GM18505 (cell line): Measurements from ENCODE around the gene FAM111B.
"Not testable (repeated sequence)": the region's sequence is repeated elsewhere in the genome, so short reads cannot be mapped to it uniquely, and the experiment has no call there.

Experiments used
- ATAC-seq: cut with Tn5 transposase; IDR thresholded peaks from one replicate; pipeline ENCODE4 v1.9.1; 2021; ENCODE audit not compliant: unreplicated experiment
- POLR2A ChIP-seq: IDR thresholded peaks from 4 replicates; pipeline ENCODE4 v1.6.1; 2011; ENCODE audit warnings: borderline replicate concordance; ENCODE audit not compliant: insufficient read depth, insufficient read length; ENCODE audit errors: extremely low read depth

The FAM111B gene

DNA sequence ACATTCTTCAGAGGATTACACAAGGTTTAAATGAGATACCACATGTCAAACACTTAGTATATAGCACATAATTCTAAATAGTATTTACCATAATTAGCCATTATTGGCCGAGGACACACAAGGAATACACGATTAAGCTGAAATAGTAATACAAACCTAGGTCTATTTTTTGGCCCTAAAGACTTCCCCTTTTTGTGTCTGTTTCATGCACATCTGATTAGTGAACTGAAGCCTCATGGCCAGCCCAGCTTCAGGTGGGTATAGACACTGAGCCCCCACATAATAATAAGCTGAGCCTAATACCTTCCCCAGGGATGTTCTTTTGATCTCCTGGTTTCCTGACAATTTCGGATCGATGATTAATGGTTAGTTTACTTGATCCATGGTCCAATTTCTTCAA is 18.9 kb upstream of the FAM111B start:
- no peak for ATAC-seq

DNA sequence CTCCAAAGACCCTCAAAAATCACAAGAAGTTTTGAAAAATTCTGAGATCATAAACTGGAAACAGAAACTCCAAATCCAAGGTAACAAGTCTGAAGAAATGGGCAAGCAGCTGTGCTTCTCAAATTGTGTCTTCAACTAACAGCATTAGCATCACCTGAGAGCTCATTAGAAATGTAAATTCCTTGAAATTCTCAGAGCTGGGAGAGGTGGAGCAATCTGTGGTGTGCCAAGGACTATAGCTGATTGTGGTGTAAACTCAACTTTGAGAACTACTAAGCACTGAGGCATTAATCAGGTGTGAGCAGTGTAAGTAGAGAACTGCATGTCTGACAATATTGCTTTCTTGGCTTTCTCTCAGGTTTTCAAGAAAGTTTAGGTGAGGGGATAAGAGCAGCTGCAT is 13.5 kb upstream of the FAM111B start:
- not testable (repeated sequence) for ATAC-seq

More for the DNA sequence above, 18.9 kb upstream of the FAM111B start:
- TF ChIP-seq POLR2A = no peak

DNA sequence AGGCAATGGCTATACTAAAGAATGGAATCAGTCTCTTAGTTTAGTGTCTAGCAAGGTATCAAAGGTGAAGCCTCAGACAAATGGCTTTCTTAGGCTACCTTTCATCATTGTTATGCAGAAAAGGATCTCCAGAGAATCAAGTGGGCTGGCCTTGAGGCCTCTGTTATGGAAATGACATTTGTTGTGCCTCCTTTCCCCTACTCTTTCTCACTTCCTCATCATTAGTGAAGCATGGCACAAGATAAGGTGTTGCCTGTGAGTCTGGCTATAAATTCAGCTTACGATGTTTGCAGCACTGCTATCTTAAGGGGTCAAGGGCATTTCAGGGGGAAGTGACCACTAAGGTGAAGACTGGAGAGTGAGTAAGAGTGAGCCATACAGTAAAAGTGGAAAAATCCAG is 11.8 kb upstream of the FAM111B start:
- ATAC-seq = peak; percentile 83

DNA sequence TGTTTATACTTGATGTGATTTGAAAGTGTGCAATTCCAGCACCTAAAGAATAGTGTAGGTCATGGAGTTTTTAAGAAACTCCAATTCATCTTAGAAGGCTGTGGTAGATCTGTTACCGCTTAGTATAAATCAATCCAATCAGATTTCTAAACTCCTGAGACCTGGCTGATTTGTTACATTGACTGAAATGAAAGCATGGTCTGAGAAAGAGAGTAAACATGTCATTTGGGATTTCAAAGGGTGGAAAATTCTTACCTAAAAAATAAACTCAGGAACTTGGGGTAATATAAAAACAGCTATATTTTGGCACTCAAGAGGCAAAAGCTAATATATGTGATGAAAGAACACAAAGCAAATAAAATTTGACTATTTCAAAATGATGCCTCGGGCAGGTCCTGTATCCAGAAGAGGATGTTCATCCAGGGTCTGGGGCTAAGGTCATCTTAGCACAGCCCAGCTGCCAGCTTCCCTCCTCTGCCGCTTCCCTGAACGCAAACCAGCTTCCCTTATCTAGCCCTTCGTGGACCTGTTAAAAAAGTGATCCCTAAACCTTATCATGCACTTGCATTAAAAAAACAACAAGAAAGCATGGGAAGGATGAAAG is 11.0 kb upstream of the FAM111B start:
- not testable (repeated sequence) for ATAC-seq

DNA sequence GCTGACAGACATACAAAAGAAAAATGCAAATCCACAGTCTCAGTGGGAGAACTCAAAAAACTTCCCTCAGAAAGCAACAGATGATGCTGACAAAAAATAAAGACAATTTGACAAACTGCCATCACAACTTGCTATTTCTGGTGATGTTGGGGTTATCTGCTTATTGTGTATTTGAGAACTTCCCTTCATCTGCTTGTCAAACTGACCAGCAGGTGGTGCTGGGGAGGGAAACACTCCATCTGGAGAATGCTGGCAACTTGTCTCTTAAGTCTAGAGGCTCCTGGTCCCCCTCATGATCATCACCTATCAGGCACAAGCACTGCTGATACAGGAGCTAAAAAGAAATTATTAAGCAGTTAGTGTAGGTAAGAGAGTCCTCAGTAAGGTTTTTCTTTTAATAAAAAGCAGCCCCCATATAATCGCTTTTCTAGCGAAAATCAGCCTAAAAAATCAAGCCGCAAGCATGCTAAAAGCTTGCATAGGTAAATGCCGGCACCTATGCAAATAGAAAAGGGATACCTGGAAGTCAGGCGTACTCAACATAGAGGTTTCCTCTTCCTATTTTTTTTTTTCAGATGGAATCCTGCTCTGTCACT is 9.8 kb upstream of the FAM111B start:
- no peak for TF ChIP-seq POLR2A
- no peak for ATAC-seq

DNA sequence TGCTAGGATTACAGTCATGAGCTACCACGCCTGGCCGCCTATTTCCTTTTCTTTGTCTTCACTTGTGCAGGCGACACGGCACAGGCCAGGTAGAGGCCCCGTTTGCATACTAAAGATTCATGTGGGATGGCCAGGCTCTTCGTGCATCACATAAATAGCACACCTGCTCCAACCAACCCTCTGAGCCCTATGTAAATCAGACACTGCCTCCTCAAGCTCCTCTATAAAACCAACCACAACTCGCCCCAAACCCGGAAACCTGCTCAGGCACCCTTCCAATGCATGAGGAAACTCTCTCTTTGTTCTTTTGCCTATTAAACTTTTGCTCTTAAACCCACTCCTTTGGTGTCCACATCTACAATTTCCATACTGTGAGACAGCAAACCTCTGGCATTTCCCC is 9.1 kb upstream of the FAM111B start:
- ATAC-seq = not testable (repeated sequence)

DNA sequence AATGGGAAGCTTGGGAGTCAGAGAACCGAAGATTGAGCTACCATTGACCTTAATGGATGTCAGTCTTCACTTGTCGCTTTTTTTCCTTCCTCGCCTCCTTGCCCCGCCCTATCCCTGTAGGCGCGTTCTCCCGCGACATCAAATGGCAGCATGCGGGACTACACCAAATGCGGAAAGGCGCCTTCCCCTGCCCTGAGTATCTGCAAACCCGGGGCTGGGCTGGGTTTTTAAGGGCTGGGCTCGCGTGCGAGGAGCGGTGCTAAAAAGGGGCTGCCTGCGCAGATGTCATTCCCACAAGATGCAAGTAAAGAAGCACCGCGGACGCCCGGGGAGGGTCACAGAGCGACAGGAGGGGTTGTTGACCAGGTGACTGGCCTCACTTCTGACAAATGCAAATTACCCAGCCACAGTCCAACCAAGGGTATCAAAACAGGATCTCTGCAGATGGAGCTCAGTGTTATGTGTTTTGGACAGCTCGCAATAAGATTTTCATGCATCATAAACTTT is 4.7 kb upstream of the FAM111B start:
- ATAC-seq = peak; percentile 71

DNA sequence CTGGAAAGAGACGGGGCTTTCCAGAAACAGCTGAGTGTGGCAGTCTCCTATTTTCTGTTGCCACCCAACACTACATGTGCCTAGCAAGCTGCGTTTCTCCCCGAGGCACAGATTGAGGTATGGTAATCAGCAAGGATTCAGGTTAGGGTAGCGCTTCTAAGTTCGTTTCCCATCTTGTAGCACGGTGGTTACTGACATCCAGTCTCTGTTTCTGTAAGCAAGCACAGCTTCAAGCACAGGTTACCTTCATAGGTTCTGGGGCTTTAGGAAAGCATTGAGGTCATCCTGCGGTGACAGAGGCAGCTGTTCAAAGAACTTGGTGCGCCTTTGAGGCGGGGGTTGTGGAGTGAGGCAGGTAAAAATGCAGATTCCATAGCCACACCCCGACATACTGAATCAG is 684 bp downstream of the FAM111B start:
- not testable (repeated sequence) for ATAC-seq

More for the DNA sequence above, 4.7 kb upstream of the FAM111B start:
- TF ChIP-seq POLR2A = no peak

DNA sequence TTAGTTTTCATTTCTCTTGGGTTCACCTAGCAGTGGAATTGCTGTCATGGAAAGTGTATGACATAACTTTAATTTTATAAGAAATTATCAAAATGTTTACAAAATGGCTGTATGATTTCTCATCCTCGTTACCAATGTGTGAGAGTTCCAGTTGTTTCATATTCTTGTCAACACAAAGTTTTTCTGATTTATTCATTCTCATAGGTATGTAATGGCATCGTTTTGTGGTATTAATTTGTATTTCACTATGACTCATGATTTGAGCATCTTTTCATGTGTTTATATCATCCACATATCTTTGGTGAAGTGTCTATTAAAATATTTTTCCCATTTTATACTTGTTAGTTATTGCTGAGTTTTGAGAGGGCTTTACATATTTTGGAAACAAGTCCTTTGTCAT is 5.5 kb downstream of the FAM111B start:
- no peak for TF ChIP-seq POLR2A
- ATAC-seq = no peak

DNA sequence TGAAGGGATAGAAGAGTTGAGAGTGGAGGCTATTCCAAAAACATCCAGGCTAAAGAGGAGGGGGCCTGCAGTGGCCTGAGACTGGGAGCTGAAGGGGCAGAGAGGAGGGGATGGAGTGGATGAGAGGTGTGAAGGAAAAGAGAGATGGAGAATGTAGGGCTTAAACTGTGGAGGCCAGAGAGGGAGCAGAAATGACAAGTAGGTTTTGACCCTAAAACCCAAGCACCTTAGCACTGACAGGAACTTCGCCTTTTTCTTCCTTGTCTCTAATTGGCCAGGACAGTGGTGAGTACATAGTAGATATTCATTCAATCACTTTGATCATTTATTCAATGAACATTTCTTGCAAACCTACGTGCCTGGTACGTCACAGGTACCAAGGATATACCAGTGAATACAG is 7.3 kb downstream of the FAM111B start:
- ATAC-seq = no peak
- TF ChIP-seq POLR2A = no peak

DNA sequence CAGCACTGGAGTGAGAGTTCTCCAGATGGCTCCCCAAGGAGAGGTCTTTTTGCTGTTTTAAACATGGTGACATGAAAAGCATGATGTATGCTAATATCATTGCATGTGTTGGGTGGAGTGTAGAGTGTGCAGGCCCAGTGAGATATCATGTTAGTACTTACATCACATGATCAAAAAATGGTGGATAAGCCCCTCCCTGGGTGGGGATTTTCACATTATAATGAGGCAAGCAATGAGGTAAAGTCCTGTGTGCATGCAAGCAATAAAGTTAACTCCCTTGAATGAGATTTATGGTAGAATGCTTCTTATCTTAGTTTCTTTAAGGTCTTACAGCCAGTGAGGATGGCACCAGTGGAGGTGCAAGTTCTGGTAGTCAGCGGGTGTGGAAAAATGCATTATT is 8.5 kb downstream of the FAM111B start:
- TF ChIP-seq POLR2A = no peak
- no peak for ATAC-seq

DNA sequence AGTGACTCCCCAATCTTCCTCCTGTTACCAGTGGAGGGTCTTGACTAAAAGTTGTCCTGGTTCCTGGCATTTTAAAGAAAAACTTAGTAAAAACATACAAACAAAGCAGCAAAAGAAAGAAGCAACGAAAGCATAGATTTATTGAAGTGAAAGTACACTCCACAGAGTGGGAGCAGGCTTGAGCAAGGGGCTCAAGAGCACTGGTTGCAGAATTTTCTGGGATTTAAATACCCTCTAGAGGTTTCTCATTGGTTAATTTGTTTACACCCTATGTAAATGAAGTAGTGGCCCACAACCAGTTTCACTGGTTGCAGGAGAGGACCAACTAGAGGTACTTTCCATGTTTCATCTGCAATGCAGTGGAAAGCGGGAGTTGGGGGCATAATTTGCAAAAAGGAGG is 10.7 kb downstream of the FAM111B start:
- TF ChIP-seq POLR2A = no peak
- no peak for ATAC-seq

DNA sequence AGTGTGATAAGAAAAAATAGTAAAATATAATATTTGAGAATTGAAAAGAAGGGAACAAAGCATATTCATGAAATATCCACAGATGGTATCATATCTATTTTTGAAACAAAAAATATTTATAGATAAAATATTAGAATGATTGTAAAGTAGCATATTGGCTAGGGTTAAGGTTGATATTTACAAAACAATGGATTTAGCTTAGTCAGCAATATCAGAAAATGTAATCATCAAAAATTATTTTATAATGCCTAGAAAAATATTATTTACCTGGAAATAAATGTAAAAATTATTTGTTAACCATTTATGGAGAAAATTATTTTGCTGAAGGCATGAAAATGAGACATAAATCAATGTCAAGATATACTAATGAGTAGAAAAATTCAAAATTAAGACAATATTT is 12.8 kb downstream of the FAM111B start:
- TF ChIP-seq POLR2A = no peak
- no peak for ATAC-seq

DNA sequence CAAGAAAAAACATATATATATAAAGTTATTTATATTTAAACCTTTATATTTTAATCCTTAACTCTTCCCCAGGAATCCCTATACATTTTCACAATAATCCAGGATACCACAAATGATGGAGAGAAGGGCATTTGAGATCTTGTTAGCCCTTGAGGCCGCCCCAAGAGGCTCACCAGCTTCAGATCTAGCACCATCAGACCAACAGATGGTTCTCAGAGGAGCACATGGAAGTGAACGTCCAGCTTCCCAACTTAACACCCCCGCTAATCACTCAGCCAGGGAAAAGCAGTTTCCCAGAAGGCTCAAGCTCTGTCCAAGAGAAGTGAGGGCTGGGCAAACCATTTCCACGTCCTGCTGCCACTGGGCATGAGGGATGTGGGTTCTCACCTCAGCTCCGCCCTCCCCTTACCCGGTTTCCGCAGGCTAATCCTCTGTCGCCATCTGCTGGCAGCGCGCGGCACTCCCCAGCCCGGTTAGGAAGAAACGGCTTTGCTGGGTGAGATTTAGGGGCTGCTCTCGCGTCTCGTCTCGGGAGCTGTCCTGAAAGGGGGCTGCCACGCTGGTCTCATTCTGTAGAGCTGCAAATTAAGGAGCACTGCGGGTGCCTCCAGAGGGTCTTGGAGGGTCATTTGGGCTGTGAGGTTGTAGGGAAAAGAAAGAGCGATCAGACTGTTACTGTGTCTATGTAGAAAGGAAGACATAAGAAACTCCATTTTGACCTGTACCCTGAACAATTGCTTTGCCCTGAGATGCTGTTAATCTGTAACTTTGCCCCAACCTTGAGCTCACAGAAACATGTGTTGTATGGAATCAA is 28.8 kb downstream of the FAM111B start:
- peak; percentile 95 for ATAC-seq
- TF ChIP-seq POLR2A = no peak

DNA sequence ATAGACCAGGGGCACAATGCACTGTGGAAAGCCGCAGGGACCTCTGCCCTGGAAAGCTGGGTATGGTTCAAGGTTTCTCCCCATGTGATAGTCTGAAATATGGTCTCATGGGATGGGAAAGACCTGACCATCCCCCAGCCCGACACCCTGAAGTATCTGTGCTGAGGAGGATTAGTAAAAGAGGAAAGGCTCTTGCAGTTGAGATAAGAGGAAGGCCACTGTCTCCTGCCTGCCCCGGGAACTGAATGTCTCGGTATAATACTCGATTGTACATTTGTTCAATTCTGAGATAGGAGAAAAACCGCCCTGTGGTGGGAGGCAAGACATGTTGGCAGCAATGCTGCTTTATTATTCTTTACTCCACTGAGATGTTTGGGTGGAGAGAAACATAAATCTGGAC is 29.5 kb downstream of the FAM111B start:
- ATAC-seq = not testable (repeated sequence)
